Hematopoietic multipotent progenitor cell treated with erythropoietin and hydrocortisone succinate and interleukin-3 and kit ligand, for 8 days (in vitro differentiated cells): ENCODE data around the gene PPP1R27.

Experiments used
- DNase-seq: peaks from one replicate; pipeline ENCODE4 v3.0.0-alpha.2; 2015

The PPP1R27 gene

DNA sequence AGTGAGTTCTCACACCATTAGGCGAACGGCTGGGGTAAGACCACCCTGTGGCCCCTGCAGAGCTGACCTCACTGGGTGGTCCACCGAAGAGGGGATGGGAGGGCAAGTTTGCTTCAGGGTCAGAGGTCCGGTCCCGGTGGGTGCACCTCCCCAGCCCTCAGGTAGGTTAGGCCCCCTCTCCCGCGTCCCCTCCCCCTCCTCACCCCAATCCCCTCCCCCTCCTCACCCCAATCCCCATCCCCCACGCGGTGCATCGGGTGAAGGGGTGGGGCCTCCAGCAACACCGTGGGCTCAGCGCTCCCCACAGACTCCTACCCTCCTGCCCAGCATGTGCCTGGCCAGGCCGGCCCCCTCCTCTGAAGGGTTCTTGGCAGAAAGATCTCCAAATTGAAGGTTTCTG, 15.1 kb downstream of the PPP1R27 start:
- DNase-seq, result no peak

DNA sequence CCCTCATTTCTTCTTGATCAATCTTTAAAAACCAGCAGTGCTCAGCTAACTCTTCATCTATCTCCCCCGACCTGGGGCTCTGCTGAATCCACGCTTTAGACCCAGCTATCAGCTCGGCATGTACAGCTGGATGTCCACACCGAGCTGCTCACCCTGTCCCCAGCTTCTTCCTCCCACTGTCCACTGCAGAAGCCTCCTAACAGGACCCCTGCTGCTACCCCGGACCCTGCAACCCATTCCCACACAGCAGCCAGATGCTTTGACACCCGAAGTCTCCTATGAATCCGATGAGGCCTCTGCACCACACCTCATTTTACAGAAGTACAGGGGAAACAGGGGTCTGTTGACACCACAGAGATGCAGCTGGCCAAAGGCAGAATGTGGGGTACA, 17.1 kb downstream of the PPP1R27 start:
- no peak for DNase-seq

DNA sequence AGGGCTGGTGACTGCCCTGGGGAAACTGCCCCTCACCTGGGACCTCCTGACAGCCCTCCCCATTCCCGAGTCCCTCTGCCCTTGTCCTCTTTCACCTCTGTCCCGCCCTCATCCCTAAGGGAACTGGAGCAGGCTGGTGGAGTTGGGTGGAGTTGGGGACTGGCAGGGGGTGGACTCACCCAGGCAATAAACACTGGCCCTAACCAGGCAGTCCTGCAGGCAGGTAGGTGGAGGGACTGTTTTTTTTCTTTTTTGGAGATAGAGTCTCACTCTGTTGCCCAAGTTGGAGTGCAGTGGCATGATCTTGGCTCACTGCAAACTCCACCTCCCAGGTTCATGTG, 19.2 kb downstream of the PPP1R27 start:
- DNase-seq, result no peak

DNA sequence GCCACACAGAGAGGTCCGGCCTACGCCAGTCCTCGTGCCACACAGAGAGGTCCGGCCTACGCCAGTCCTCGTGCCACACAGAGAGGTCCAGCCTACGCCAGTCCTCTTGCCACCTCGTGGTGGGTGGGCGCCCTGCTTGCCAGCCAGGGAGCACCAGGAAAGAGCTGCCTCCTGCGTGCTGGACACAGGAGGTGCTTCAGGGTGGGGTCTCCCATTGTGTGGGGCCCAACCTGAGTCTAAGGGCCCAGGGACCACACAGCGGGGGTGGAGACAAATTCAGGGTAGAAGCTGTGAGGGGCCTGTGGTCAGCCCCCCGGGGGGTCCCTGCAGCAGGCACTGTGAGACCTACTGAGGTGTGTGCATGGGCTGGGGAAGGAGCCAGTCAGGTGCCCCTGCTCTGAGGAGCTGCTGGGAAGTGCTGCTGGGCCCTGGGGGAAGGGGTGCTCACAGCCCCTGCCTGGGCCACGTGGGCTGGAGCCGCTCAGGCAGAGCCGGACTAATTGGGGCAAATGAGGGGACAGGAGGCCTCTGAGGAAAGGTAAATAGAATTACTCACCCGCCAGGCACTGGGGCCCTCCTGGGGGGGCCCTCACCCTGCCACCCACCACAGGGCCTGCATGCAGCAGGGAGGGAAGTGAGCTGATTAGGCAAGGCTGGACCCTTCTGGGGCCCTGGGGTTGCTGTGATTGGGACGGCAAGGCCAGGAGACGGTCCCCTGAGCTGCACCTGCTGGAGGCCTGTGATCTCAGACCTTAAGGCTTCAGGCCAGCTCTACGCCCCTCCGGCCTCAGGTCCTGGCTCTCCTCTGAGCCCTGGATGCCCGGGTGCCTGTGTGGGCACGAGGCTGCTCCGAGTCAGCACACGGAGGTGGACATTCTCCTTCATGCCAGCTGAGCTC, 19.9 kb downstream of the PPP1R27 start:
- DNase-seq, result no peak

DNA sequence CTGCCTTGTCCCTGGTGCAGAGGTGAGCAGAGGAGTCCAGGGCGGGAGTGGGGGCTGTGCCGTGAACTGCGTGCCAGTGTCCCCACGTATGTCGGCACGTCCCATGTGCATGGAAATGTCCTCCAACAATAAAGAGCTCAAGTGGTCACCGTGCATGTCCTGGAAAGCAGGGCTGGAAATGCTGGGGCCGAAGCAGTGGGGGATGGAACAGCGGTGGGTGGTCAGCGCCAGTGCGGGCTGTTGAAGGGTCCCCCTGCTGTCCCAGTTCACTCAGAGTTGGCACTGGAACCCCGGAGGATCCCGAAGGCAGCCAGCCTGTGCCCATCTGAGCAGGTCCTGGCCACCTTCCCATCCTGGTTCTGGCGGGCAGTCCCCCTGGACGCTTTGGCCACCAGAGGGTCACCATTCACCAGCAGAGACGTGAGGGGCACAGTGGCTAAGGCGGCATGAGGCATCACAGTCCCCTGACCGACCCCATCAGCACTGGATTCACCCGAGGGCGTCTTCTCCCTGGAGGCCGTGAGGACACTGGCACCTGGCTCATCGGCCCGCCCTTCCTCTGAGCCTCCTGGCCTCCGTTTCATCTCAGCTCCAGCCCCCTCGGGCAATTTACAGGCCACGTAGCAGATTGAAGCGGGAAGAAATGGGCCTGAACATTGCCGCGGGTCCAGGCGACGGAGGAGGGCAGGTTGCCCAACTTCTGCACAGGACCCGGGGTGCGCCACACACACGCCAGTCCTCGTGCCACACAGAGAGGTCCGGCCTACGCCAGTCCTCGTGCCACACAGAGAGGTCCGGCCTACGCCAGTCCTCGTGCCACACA, 20.8 kb downstream of the PPP1R27 start:
- no peak for DNase-seq

DNA sequence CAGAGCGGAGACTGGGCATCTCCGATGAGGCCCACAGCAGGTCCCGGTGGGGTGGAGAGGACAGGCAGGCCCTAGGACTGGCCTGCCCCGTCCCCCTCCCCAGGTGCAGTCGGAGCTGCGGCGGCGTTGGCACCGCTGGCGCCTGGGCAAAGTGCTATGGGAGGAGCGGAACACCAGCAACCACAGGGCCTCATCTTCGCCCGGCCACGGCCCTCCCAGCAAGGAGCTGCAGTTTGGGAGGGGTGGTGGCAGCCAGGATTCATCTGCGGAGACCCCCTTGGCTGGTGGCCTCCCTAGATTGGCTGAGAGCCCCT, 21.5 kb downstream of the PPP1R27 start:
- DNase-seq, result no peak

DNA sequence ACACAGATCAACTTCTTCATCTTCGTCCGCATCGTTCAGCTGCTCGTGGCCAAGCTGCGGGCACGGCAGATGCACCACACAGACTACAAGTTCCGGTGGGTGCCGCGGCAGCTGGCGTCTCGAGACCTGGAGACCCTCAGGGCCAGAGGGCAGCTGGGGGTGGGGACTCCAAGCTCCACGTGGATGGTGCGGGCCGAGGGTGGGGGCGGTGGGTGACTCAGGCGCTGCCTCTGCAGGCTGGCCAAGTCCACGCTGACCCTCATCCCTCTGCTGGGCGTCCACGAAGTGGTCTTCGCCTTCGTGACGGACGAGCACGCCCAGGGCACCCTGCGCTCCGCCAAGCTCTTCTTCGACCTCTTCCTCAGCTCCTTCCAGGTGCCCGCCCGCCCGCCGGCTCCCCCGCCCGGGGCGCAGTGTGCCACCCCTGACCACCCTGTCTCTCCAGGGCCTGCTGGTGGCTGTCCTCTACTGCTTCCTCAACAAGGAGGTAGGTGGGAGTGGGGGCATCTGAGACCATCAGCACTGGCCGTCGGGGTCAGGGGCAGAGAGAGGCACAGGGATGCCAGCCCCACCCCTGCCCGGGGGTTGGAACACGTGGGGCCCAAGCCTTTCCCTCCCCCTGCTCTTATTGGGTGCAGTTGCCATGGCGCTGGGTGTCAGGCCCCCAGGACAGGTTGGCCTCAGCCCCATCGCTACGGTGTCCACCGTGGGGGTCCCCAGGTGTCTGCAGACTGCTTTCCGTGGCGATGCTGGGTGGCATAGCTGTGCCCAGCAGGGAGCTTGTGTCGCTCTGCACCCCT, 22.1 kb downstream of the PPP1R27 start:
- DNase-seq, result no peak

DNA sequence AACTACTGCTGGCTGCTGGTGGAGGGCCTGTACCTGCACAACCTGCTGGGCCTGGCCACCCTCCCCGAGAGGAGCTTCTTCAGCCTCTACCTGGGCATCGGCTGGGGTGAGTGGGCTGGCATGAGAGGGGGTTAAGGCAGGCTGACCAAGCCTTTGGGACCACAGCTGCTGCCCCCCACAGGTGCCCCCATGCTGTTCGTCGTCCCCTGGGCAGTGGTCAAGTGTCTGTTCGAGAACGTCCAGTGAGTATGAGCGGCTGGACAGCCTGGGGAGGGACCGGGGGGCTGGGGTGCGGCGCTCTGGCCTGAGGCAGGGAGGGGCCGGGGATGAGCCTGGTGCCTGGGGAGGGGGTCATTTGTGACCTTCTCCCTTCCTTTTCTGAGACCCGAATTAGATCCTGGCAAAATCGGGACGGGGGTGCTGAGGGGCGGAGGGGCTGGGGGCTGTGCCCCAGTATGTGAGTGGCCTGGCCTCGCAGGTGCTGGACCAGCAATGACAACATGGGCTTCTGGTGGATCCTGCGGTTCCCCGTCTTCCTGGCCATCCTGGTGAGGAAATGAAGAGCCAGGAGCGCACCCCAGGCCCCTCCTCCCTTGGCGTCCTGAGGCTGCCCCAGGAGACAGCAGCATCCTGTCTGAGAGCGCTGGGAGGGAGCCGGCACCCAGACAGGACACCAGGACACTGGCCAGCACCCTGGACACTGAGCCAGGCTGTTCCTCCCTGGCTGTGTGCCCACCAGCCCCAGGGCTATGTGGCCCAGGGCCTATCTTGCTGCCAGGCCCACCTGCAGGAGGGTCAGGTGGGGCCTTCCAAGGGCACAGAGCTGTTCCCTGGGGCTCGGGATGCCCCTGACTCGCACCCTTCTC, 22.9 kb downstream of the PPP1R27 start:
- DNase-seq, result no peak

DNA sequence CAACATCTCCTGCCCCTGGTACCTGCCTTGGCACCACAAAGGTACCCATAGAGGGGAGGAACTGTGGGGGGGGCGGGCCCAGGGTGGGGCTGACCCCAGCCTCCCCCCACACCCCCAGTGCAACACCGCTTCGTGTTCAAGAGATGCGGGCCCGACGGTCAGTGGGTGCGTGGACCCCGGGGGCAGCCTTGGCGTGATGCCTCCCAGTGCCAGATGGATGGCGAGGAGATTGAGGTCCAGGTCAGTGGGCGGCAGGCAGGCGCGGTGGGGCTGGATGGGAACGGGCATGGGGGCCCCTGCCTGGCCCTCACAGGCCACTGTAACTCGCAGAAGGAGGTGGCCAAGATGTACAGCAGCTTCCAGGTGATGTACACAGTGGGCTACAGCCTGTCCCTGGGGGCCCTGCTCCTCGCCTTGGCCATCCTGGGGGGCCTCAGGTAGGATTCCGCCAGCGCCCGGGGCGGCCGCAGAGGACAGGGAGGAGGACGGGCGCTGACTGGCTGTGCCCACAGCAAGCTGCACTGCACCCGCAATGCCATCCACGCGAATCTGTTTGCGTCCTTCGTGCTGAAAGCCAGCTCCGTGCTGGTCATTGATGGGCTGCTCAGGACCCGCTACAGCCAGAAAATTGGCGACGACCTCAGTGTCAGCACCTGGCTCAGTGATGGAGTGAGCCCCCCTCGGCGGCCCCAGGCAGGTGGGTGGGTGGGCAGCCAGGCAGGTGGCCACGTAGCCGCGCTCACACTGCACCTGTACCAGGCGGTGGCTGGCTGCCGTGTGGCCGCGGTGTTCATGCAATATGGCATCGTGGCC, 23.8 kb downstream of the PPP1R27 start:
- no peak for DNase-seq

DNA sequence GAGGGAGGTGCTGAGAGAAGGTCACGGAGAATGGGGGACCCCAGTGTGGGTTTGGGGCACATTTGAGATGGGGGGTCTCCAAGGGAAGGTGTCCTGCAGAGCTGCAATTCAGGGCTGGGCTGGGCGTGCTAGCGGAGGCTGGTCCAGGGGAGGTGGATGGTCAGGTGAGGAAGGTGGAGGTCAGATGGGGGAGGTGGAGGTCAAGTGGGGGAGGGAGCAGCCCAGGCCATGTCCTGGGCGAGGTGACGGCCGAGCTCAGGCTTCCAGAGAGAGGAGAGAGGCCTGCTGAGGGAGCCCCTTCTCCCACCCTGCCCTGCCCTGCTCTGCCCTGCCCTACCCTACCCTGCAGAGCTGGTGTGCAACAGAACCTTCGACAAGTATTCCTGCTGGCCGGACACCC, 24.4 kb downstream of the PPP1R27 start:
- no peak for DNase-seq

DNA sequence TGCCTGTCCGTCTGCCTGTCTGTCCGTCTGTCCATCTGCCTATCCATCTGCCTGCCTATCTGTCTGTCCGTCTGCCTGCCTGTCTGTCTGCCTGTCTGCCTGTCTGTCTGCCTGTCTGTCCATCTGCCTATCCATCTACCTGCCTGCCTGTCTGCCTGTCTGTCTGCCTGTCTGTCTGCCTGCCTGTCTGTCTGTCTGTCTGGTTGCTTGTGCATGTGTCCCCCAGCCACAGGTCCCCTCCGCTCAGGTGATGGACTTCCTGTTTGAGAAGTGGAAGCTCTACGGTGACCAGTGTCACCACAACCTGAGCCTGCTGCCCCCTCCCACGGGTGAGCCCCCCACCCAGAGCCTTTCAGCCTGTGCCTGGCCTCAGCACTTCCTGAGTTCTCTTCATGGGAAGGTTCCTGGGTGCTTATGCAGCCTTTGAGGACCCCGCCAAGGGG, 25.3 kb downstream of the PPP1R27 start:
- no peak for DNase-seq

DNA sequence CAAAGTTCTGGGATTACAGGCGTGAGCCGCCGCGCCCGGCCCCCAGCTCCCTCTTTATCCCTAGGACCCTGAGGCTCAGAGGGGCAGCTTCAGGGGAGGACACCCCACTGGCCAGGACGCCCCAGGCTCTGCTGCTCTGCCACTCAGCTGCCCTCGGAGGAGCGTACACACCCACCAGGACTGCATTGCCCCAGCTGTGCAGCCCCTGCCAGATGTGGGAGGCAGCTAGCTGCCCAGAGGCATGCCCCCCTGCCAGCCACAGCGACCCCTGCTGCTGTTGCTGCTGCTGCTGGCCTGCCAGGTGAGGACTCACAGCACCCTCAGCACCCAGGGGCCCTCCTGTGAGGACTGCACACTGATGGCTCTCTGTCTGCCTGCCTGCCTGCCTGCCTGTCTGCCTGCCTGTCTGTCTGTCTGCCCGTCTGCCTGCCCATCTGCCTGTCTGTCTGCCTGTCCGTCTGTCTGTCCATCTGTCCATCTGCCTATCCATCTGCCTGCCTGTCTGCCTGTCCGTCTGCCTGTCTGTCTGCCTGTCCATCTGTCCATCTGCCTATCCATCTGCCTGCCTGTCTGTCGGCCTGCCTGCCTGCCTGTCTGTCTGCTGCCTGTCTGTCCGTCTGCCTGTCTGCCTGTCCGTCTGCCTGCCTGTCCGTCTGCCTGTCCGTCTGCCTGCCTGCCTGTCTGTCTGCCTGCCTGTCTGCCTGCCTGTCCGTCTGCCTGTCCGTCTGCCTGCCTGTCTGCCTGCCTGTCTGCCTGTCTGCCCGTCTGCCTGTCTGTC, 25.9 kb downstream of the PPP1R27 start:
- no peak for DNase-seq

DNA sequence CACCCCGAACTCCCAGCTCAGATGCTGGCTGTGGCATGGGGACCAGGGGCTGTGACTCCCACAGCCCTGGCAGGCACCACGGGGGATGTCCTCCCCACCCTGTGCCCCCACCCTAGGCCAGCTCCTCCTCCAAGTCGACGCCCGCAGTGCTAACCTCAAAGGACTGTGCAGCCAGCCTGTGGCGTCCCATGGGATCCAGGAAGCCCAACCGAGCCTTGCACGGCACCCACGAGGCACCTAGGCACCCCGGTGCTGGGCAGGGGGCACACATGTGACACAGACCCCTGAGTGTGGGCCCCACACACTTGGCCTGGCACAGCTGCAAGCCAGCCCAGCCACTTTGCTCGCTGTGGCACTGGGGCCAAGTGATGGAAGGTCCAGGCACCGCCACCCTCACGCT, 27.0 kb downstream of the PPP1R27 start:
- DNase-seq, result no peak

DNA sequence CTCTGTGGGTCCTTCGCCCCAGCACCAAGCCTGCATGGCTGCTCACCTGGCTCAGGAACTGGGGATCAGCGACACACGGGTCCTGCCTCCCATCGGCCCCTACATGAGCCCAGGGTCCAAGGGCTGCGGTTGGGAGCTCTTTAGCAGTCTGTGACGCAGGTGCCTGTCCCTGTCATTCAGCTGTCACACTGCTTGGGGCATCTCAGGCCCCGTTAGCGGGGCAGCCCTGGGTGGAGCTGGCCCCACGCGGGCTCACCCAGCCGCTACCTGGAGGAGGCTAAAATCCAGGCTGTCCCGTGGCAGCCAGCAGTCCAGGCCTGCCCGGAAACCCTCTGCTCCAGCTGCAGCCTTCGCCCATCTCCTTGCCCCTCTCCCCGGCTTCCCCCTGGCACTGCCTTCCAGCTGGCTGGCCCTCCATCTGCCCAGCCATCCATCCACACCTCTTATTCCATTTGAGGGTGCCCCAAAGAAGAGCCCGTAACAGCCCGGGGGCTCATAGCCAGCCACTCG, 27.6 kb downstream of the PPP1R27 start:
- DNase-seq, result no peak

DNA sequence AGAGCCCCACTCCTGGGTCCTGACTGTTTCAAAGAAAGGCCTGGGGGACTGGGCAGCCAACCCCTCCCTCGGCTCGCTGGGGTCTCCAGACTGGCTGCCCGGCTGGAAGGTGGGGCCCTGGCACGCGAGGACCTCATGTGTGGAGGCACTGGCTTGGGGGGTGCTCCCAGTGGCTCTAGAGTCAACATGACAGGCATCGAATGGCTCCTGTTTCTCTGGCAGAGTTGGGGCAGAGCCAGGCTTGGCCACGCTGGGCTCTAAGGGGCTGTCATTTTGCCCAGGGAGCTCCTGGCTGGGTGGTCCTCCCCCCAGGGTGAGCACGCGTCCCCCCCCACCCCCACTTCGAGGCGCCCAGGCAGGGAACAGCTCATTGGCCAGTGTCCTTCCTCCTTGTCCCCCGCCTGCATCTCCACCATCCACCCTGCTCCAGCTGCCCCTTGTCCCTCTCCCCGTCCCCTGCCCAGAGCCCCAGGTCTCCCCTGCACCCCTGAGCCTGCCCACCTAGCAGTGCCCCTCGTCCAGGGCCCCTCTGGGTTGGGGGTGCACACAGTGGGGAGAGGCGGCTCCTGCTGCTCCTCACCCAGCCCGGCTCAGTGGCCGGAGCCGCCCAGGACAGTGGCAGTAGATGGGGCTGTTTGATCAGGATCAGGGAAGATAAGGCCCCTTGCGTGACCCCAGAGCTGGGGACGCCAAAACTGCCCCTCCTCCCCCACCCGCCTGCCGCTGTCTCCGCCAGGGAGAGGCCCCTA, 28.2 kb downstream of the PPP1R27 start:
- DNase-seq, result no peak

DNA sequence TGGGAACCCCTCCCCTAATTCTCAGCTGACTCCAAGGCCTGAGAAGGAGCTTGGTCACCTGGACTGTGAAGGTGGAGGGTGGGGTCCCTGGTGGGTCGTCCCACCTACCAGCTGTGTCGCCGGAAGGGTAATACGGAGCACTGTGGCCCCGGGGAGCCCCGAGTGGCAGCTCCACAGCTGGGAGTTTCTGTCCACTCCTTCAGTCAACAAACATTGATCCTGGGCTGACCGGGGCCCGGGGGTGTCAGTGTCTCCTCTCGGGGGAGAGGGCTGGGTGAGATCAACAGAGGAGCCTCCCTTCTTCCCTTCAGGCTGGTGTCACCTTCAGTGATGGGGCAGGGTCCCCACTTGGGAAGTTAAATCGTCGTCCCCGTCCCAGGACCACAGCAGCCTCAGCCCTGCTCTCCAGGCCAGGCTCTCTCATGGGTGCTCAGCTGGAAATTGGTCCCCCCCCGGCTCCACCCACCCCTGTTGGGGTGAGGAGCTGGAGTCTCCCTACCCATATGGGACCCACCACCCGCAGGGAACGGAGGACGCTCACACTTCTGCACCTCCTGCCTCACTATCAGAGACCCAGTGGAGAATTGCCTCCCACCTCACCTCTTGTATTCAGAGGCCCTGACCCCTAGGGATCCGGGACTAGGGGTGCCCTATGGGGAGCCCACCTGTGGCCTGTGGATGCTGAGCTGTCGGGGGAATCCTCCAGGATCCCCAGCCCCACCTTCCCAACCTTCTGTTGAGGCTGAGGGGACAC, 29.0 kb downstream of the PPP1R27 start:
- DNase-seq, result no peak

DNA sequence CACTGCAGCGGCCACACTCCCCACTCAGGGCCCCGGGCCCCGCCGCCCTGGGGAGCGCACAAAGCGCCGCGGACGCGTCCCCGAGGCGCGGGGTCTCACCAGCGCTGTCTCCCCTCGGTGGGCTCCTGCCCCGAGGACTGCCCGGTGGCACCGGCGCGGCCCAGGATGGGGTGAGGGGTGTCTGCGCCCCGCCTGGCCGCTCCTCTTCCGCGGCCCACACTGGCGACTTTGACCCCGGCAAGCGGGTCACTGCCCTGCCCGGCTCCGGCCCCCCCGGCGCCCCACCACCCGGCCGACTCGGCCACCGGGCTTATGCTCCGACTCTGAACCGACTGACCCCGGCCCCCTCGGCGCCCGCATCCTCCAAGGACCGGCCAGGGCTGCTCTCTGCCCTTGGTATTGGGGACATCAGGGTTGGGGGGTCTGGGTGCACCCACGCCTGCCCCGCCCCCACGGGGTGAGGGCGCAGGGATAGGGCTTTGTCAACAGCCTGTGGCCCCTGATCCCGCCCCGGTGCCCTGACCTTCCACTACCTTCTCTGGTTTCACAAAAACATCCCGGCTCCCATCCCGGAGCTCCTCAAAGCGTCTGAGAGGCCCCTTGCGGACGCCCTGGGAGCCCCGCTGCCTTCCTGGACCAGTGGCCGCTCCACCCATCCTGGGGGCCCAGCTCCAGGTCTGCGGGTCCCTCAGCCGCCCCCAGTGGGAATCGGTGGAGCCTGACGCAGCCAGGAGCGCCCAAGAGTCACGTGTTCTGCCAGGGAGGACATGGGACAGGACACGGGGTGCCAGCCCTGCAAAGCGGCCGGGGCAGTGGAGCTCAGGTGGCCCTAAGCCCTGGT, 30.1 kb downstream of the PPP1R27 start:
- DNase-seq, result no peak
